Activated naive CD4-positive, alpha-beta T cell treated with Interleukin-2 at 50 U/mL for 16 hours (primary cell): ENCODE results near the gene PLCB4.

Experiments
- DNase-seq: peaks from one replicate; pipeline ENCODE4 v3.0.0-alpha.2; 2020

Gene PLCB4

GRCh38 chr20:9508696-9509178 lies 439.9 kb downstream of the PLCB4 start:
- DNase-seq = no peak

GRCh38 chr20:9509246-9509645 lies 440.4 kb downstream of the PLCB4 start:
- DNase-seq = no peak

- no peak for DNase-seq
These were observed 442.0 kb downstream of the PLCB4 start for GRCh38 chr20:9510911-9511310.

- DNase-seq = no peak
These were observed 445.2 kb downstream of the PLCB4 start for GRCh38 chr20:9514072-9514460.

- no peak for DNase-seq
These were observed 445.8 kb downstream of the PLCB4 start, which contains the start of gene LAMP5 for GRCh38 chr20:9514461-9515213. LAMP5 (plus strand) TSS chr20:9514590; CDS start chr20:9514853, 263 bp downstream.

GRCh38 chr20:9515214-9515585 lies 446.3 kb downstream of the PLCB4 start:
- no peak for DNase-seq

GRCh38 chr20:9515741-9516233 lies 446.9 kb downstream of the PLCB4 start:
- DNase-seq = no peak

- DNase-seq = no peak
These were observed 447.5 kb downstream of the PLCB4 start for GRCh38 chr20:9516234-9516871.

- no peak for DNase-seq
These were observed 448.6 kb downstream of the PLCB4 start for GRCh38 chr20:9517297-9518162.

- no peak for DNase-seq
These were observed 449.8 kb downstream of the PLCB4 start for GRCh38 chr20:9518576-9519175.

GRCh38 chr20:9520086-9520485 lies 451.2 kb downstream of the PLCB4 start:
- DNase-seq = no peak

- DNase-seq = no peak
These were observed 454.7 kb downstream of the PLCB4 start for GRCh38 chr20:9523636-9524035.
